ENCODE results near the gene APBB2. TPM values are rescaled to one million over a fixed set of nuclear protein-coding genes. Genes with fewer than 3 reads are reported as not detected.
A peak's percentile ranks its signal among the peaks of the same experiment; 100 is the strongest.

Gene APBB2
- total RNA-seq, 1 experiment from 2014 or later: 17.7 TPM

DNA sequence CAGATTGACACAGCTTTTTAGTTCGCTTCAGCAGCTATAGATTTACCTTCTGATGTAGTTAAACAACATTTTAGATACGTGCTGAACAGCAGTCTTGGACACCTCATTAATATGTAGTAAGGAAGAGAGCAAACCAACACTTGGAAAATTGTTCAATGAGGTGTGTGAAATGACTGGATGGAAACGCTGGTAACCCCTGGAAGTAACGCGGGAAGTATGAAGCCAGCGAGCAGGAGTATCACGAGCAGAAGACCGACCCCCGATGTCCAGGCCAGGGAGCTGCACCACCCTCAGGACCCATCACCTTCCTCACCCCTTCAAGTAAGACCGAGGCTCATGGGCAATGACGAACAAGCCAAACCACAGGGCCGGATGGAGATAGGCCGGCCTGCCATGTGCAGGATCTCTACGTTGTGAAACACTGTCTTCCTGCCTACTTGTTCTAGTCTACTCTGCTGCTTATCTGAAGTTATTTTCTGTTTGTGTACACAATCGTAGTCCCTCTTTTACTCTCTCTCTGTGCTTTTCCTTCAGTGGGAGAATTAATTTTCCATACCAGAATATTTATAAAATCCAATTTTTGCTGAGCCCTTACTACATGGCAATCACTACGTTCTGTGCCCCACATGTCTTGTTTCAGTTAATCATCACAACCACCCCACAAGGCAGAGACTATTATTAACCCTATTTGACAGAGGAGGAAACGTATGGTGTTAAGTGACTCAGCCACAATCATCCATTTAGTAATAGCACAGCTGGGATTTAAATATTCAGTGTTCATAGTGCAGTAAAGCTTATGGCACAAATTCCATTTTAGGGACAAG, 221.7 kb downstream of the APBB2 start:
- Mint-ChIP-seq H3K36me3 (ENCODE audit: insufficient read depth, unreplicated experiment) (no peaks in the 10 kb centered on the region), H3K9me3 (ENCODE audit: low read depth, unreplicated experiment) (no peaks in the 10 kb centered on the region), H3K27me3 (ENCODE audit: unreplicated experiment) (no peaks in the 10 kb centered on the region), H3K27ac (ENCODE audit: unreplicated experiment) (peak overlapping the region; percentile 7), H3K4me3 (ENCODE audit: low read depth, unreplicated experiment) (no peak overlapping the region), H3K4me1 (ENCODE audit: low read depth, unreplicated experiment) (peaks cover 29% of the 10 kb centered on the region)
- no peak for DNase-seq
- TF ChIP-seq, protein P1, sequence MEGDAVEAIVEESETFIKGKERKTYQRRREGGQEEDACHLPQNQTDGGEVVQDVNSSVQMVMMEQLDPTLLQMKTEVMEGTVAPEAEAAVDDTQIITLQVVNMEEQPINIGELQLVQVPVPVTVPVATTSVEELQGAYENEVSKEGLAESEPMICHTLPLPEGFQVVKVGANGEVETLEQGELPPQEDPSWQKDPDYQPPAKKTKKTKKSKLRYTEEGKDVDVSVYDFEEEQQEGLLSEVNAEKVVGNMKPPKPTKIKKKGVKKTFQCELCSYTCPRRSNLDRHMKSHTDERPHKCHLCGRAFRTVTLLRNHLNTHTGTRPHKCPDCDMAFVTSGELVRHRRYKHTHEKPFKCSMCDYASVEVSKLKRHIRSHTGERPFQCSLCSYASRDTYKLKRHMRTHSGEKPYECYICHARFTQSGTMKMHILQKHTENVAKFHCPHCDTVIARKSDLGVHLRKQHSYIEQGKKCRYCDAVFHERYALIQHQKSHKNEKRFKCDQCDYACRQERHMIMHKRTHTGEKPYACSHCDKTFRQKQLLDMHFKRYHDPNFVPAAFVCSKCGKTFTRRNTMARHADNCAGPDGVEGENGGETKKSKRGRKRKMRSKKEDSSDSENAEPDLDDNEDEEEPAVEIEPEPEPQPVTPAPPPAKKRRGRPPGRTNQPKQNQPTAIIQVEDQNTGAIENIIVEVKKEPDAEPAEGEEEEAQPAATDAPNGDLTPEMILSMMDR (IDR thresholded peaks at IDR 0.05; ENCODE audit: unreplicated experiment): no peak
- CTCF ChIA-PET: interaction anchor here (0.6 to 0.7 kb wide), 2 partner anchors 17 to 151 kb away, joined by 4 read pairs; no protein-coding TSS in a partner anchor
- intact Hi-C loops (cut with micrococcal nuclease; ENCODE audit: unreplicated experiment): loop anchor here (5.0 kb wide), 1 partner anchor 35 kb away; no protein-coding TSS in a partner anchor
- no TSS peak for BruUV-seq (replicated peaks)

DNA sequence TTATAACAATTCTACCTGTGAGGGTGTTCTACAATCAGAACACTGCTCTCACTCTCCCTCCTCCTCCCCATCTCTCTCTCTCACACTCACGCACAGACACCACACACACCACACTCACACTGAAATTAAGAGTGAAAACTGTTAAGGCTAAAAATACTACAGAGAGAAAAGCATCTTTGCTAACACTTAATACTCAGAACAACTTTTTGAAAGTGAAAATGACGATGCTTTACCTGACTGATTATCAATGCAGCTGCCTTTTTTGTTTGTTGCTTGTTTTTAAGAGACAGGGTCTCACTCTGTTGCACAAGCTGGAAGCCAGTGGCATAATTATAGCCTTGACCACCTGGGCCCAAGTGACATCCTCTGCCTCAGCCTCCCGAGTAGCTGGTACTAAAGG, 222.4 kb downstream of the APBB2 start:
- peak overlapping the region; percentile 15 for H3K27ac Mint-ChIP-seq (ENCODE audit: unreplicated experiment)
- H3K4me1 Mint-ChIP-seq (ENCODE audit: low read depth, unreplicated experiment): peaks cover 29% of the 10 kb centered on the region
- no peak for DNase-seq
- no TSS peak for BruUV-seq (replicated peaks)
- CTCF ChIA-PET: interaction anchor here (0.6 kb wide), 1 partner anchor 16 kb away, joined by 4 read pairs; no protein-coding TSS in a partner anchor
- H3K4me3 Mint-ChIP-seq (ENCODE audit: low read depth, unreplicated experiment): no peak overlapping the region
- H3K9me3 Mint-ChIP-seq (ENCODE audit: low read depth, unreplicated experiment): no peaks in the 10 kb centered on the region
- H3K36me3 Mint-ChIP-seq (ENCODE audit: insufficient read depth, unreplicated experiment): no peaks in the 10 kb centered on the region
- TF ChIP-seq, protein P1 (IDR thresholded peaks at IDR 0.05; ENCODE audit: unreplicated experiment): no peak
- intact Hi-C loops (cut with micrococcal nuclease; ENCODE audit: unreplicated experiment): loop anchor here (5.0 kb wide), 1 partner anchor 35 kb away; no protein-coding TSS in a partner anchor
- no peaks in the 10 kb centered on the region for H3K27me3 Mint-ChIP-seq (ENCODE audit: unreplicated experiment)

DNA sequence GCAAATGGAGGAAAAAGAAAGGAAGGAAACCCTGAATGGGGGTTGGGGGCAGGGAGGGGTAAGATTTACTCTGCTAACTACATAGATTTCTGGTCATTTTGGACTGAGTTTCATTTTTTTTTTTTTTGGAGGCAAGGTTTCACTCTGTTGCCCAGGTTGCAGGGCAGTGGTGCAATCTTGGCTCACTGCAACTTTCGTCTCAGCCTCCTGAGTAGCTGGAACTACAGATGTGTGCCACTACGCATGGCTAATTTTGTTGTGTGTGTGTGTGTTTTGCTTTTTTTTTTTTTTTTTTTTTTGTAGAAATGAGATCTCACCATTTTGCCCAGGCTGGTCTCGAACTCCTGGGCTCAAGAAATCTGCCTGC, 223.5 kb downstream of the APBB2 start:
- intact Hi-C loops (cut with micrococcal nuclease; ENCODE audit: unreplicated experiment): loop anchor here (5.0 kb wide), 1 partner anchor 36 kb away; no protein-coding TSS in a partner anchor

GRCh38 chr4:40990236-40990898, 224.0 kb downstream of the APBB2 start:
- intact Hi-C loops (cut with micrococcal nuclease; ENCODE audit: unreplicated experiment): loop anchor here (5.0 kb wide), 1 partner anchor 37 kb away; no protein-coding TSS in a partner anchor
- no peaks in the 10 kb centered on the region for H3K27me3 Mint-ChIP-seq (ENCODE audit: unreplicated experiment)
- no peak for DNase-seq
- H3K9me3 Mint-ChIP-seq (ENCODE audit: low read depth, unreplicated experiment): no peaks in the 10 kb centered on the region
- no peak overlapping the region for H3K27ac Mint-ChIP-seq (ENCODE audit: unreplicated experiment)
- CTCF ChIA-PET: no interaction called here
- H3K4me3 Mint-ChIP-seq (ENCODE audit: low read depth, unreplicated experiment): no peak overlapping the region
- H3K4me1 Mint-ChIP-seq (ENCODE audit: low read depth, unreplicated experiment): peaks cover 29% of the 10 kb centered on the region
- no peaks in the 10 kb centered on the region for H3K36me3 Mint-ChIP-seq (ENCODE audit: insufficient read depth, unreplicated experiment)
- no TSS peak for BruUV-seq (replicated peaks)
- TF ChIP-seq, protein P1 (IDR thresholded peaks at IDR 0.05; ENCODE audit: unreplicated experiment): no peak

More for the DNA sequence above, 223.5 kb downstream of the APBB2 start:
- TF ChIP-seq, protein P1 (IDR thresholded peaks at IDR 0.05; ENCODE audit: unreplicated experiment): no peak
- DNase-seq: no peak
- no peaks in the 10 kb centered on the region for H3K27me3 Mint-ChIP-seq (ENCODE audit: unreplicated experiment)
- H3K9me3 Mint-ChIP-seq (ENCODE audit: low read depth, unreplicated experiment): no peaks in the 10 kb centered on the region
- no peaks in the 10 kb centered on the region for H3K36me3 Mint-ChIP-seq (ENCODE audit: insufficient read depth, unreplicated experiment)
- CTCF ChIA-PET: interaction anchor here (0.6 kb wide), 1 partner anchor 227 kb away, joined by 3 read pairs; no protein-coding TSS in a partner anchor
- H3K27ac Mint-ChIP-seq (ENCODE audit: unreplicated experiment): no peak overlapping the region
- H3K4me3 Mint-ChIP-seq (ENCODE audit: low read depth, unreplicated experiment): no peak overlapping the region
- H3K4me1 Mint-ChIP-seq (ENCODE audit: low read depth, unreplicated experiment): peaks cover 29% of the 10 kb centered on the region
- no TSS peak for BruUV-seq (replicated peaks)
